ENCODE results near the gene TNS1. TPM values are rescaled to one million over a fixed set of nuclear protein-coding genes. Genes with fewer than 3 reads are reported as not detected.
A peak's percentile ranks its signal among the peaks of the same experiment; 100 is the strongest.

Gene TNS1
- total RNA-seq, 1 experiment from 2014 or later = 6.2 TPM

DNA sequence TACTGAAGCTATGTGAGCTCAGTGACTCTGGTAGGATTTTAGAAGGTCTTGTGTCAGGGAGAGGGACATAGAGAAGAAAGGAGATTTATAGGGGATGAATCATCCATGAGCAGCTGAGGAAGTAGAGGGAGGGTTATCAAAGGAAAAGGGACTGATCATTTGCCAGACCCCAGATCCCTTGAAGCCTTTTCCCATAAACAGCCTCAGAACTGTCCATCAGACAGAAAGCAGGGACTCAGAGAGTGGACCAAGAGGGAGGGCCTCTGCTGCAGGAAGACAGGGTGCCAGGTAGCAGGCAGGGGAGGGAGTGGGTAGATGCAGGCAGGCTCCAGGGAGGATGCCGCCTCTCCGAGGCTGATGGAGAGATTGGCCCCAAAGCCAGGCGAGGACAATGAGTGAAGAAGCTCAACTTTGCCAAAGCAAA is 133.9 kb downstream of the TNS1 start:
- DNase-seq (ENCODE audit: low read depth, low spot score) (no peak), ATAC-seq (peak; percentile 75)
- no peaks in the 10 kb centered on the region for H3K27me3 ChIP-seq (ENCODE audit: insufficient read depth, low read length)
- ChIA-PET CTCF (interaction anchor here (1.0 to 1.9 kb wide), 3 partner anchors 77 to 83 kb away, joined by 3 to 9 read pairs (median 3); no protein-coding TSS in a partner anchor), RAD21 (ENCODE audit: low non-redundant PET in 1 of 2, low total read pairs in 2 of 2, uncharacterized antibody in 2 of 2, unreplicated experiment in 2 of 2) (interaction anchor here in 1 of 2 experiments (1.3 kb wide), 1 partner anchor 83 kb away, joined by 3 read pairs; no protein-coding TSS in a partner anchor), POLR2A (no interaction called here)
- H3K79me2 ChIP-seq (ENCODE audit: insufficient read depth, low read length) = no peaks in the 10 kb centered on the region
- H3K36me3 ChIP-seq (ENCODE audit: control insufficient read depth in 1 of 2, insufficient read depth in 2 of 2, low read length in 2 of 2) = no peaks in the 10 kb centered on the region
- BruUV-seq (replicated peaks) = no TSS peak
- intact Hi-C loops (cut with micrococcal nuclease) = no loop called here
- H4K20me1 ChIP-seq (ENCODE audit: insufficient read depth) = no peaks in the 10 kb centered on the region
- no peak overlapping the region for H2AFZ ChIP-seq (ENCODE audit: low read depth, low read length, poor library complexity, severe bottlenecking)
- peak overlapping the region; percentile 31 for H3K4me2 ChIP-seq (ENCODE audit: low read length)
- H3K4me3 ChIP-seq (replicated peaks in 1 of 2; ENCODE audit: low read depth in 1 of 2, low read length in 2 of 2) = no peak overlapping the region
- H3K9ac ChIP-seq (ENCODE audit: low read length) = no peak overlapping the region
- no peaks in the 10 kb centered on the region for H3K9me3 ChIP-seq (ENCODE audit: control insufficient read depth in 1 of 2, insufficient read depth in 1 of 2, low read depth in 1 of 2, low read length in 2 of 2)
- peaks cover 11 to 14% of the 10 kb centered on the region in 2 experiments; a peak in 3 of 4 replicates for H3K4me1 ChIP-seq (ENCODE audit: control insufficient read depth in 1 of 2, insufficient read depth in 2 of 2, low read length in 2 of 2)
- no peak overlapping the region for H3K27ac ChIP-seq (ENCODE audit: low read depth, low read length)
- no peaks in the 10 kb centered on the region for H3K9me2 ChIP-seq (ENCODE audit: insufficient read depth)
- TF ChIP-seq JUND (IDR thresholded peaks at IDR 0.05) (peak; percentile 64), SP1 (IDR thresholded peaks at IDR 0.05; ENCODE audit: low read depth) (no peak), RAD21 (IDR thresholded peaks at IDR 0.05; ENCODE audit: low read depth) (no peak), EGR1 (IDR thresholded peaks at IDR 0.05; ENCODE audit: low read depth) (no peak), CEBPB (IDR thresholded peaks at IDR 0.05; ENCODE audit: low read depth) (no peak), FOSL1 (IDR thresholded peaks at IDR 0.05; ENCODE audit: low read depth) (peak; percentile 57), EZH2 (IDR thresholded peaks at IDR 0.05) (no peak), TCF7L2 (IDR thresholded peaks at IDR 0.05; ENCODE audit: borderline replicate concordance, extremely low read depth, insufficient read depth, insufficient read length) (peak; percentile 60), POLR2A (IDR thresholded peaks at IDR 0.05; ENCODE audit: borderline replicate concordance, extremely low read depth, insufficient read depth, insufficient read length) (no peak), SIN3A (IDR thresholded peaks at IDR 0.05; ENCODE audit: low read depth) (no peak), ZNF274 (IDR thresholded peaks at IDR 0.05; ENCODE audit: low read depth, low read length) (no peak), YY1 (IDR thresholded peaks at IDR 0.05; ENCODE audit: extremely low read depth, insufficient replicate concordance, low read depth, low read length) (no peak), SRF (IDR thresholded peaks at IDR 0.05; ENCODE audit: low read depth) (no peak)
- TF ChIP-seq, protein P1, sequence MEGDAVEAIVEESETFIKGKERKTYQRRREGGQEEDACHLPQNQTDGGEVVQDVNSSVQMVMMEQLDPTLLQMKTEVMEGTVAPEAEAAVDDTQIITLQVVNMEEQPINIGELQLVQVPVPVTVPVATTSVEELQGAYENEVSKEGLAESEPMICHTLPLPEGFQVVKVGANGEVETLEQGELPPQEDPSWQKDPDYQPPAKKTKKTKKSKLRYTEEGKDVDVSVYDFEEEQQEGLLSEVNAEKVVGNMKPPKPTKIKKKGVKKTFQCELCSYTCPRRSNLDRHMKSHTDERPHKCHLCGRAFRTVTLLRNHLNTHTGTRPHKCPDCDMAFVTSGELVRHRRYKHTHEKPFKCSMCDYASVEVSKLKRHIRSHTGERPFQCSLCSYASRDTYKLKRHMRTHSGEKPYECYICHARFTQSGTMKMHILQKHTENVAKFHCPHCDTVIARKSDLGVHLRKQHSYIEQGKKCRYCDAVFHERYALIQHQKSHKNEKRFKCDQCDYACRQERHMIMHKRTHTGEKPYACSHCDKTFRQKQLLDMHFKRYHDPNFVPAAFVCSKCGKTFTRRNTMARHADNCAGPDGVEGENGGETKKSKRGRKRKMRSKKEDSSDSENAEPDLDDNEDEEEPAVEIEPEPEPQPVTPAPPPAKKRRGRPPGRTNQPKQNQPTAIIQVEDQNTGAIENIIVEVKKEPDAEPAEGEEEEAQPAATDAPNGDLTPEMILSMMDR (IDR thresholded peaks at IDR 0.05 in 2 of 3, conservative IDR thresholded peaks at IDR 0.05 in 1 of 3; ENCODE audit: borderline replicate concordance in 1 of 3, insufficient read depth in 1 of 3, low read depth in 2 of 3, low read length in 2 of 3) = no peak
- TF ChIP-seq, protein P2, sequence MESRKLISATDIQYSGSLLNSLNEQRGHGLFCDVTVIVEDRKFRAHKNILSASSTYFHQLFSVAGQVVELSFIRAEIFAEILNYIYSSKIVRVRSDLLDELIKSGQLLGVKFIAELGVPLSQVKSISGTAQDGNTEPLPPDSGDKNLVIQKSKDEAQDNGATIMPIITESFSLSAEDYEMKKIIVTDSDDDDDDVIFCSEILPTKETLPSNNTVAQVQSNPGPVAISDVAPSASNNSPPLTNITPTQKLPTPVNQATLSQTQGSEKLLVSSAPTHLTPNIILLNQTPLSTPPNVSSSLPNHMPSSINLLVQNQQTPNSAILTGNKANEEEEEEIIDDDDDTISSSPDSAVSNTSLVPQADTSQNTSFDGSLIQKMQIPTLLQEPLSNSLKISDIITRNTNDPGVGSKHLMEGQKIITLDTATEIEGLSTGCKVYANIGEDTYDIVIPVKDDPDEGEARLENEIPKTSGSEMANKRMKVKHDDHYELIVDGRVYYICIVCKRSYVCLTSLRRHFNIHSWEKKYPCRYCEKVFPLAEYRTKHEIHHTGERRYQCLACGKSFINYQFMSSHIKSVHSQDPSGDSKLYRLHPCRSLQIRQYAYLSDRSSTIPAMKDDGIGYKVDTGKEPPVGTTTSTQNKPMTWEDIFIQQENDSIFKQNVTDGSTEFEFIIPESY (IDR thresholded peaks at IDR 0.05; ENCODE audit: extremely low read depth, insufficient replicate concordance, low read length) = no peak
- TF ChIP-seq, protein P3, sequence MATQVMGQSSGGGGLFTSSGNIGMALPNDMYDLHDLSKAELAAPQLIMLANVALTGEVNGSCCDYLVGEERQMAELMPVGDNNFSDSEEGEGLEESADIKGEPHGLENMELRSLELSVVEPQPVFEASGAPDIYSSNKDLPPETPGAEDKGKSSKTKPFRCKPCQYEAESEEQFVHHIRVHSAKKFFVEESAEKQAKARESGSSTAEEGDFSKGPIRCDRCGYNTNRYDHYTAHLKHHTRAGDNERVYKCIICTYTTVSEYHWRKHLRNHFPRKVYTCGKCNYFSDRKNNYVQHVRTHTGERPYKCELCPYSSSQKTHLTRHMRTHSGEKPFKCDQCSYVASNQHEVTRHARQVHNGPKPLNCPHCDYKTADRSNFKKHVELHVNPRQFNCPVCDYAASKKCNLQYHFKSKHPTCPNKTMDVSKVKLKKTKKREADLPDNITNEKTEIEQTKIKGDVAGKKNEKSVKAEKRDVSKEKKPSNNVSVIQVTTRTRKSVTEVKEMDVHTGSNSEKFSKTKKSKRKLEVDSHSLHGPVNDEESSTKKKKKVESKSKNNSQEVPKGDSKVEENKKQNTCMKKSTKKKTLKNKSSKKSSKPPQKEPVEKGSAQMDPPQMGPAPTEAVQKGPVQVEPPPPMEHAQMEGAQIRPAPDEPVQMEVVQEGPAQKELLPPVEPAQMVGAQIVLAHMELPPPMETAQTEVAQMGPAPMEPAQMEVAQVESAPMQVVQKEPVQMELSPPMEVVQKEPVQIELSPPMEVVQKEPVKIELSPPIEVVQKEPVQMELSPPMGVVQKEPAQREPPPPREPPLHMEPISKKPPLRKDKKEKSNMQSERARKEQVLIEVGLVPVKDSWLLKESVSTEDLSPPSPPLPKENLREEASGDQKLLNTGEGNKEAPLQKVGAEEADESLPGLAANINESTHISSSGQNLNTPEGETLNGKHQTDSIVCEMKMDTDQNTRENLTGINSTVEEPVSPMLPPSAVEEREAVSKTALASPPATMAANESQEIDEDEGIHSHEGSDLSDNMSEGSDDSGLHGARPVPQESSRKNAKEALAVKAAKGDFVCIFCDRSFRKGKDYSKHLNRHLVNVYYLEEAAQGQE (IDR thresholded peaks at IDR 0.05; ENCODE audit: low read depth) = no peak
- TF ChIP-seq, protein P4, sequence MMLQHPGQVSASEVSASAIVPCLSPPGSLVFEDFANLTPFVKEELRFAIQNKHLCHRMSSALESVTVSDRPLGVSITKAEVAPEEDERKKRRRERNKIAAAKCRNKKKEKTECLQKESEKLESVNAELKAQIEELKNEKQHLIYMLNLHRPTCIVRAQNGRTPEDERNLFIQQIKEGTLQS (IDR thresholded peaks at IDR 0.05) = no peak
- TF ChIP-seq, protein P5, sequence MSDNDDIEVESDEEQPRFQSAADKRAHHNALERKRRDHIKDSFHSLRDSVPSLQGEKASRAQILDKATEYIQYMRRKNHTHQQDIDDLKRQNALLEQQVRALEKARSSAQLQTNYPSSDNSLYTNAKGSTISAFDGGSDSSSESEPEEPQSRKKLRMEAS (IDR thresholded peaks at IDR 0.05) = no peak

Data from HCT116 (cell line).